GM19023 (cell line): ENCODE measurements around the gene DOK1.
A peak's percentile ranks its signal among the peaks of the same experiment; 100 is the strongest.

Experiments
- ATAC-seq: cut with Tn5 transposase; IDR thresholded peaks from one replicate; pipeline ENCODE4 v1.9.1; 2021; ENCODE audit warnings: mild to moderate bottlenecking, moderate library complexity; ENCODE audit not compliant: unreplicated experiment

Gene DOK1

GRCh38 chr2:74525717-74526648, 28.5 kb upstream of the DOK1 start, which contains the start of gene DQX1:
TSS of gene DQX1 (minus strand) at chr2:74526231. CDS start at chr2:74525729, 502 bp downstream.
- no peak for ATAC-seq

GRCh38 chr2:74526649-74527230, 27.8 kb upstream of the DOK1 start:
- ATAC-seq: no peak

GRCh38 chr2:74527741-74528140, 26.8 kb upstream of the DOK1 start:
- no peak for ATAC-seq

GRCh38 chr2:74528600-74529356, 25.7 kb upstream of the DOK1 start:
- ATAC-seq: peak; percentile 8

GRCh38 chr2:74529357-74530238, 24.9 kb upstream of the DOK1 start, which contains the start of the genes AUP1 and HTRA2:
TSS of gene AUP1 (minus strand) at chr2:74529706. CDS start at chr2:74529629, 77 bp downstream.
TSS of gene HTRA2 (plus strand) at chr2:74529933. CDS start at chr2:74530007, 74 bp downstream.
- peak; percentile 80 for ATAC-seq

GRCh38 chr2:74530239-74531187, 24.0 kb upstream of the DOK1 start:
- ATAC-seq: peak; percentile 34

- no peak for ATAC-seq
These were observed 22.9 kb upstream of the DOK1 start for GRCh38 chr2:74531666-74532065.

GRCh38 chr2:74532222-74532621, 22.3 kb upstream of the DOK1 start:
- no peak for ATAC-seq

- ATAC-seq: no peak
These were observed 21.1 kb upstream of the DOK1 start for GRCh38 chr2:74533464-74533863.

- no peak for ATAC-seq
These were observed 20.1 kb upstream of the DOK1 start for GRCh38 chr2:74534411-74534810.

- ATAC-seq: no peak
These were observed 19.0 kb upstream of the DOK1 start for GRCh38 chr2:74535440-74535965.

- ATAC-seq: no peak
These were observed 18.2 kb upstream of the DOK1 start for GRCh38 chr2:74536166-74536950.

GRCh38 chr2:74537140-74537539, 17.4 kb upstream of the DOK1 start:
- no peak for ATAC-seq

GRCh38 chr2:74538881-74539339, 15.6 kb upstream of the DOK1 start:
- peak; percentile 49 for ATAC-seq

- no peak for ATAC-seq
These were observed 14.2 kb upstream of the DOK1 start for GRCh38 chr2:74540291-74540690.

GRCh38 chr2:74542978-74543377, 11.5 kb upstream of the DOK1 start:
- no peak for ATAC-seq

GRCh38 chr2:74544634-74545033, 9.9 kb upstream of the DOK1 start:
- ATAC-seq: no peak

GRCh38 chr2:74546004-74546403, 8.5 kb upstream of the DOK1 start:
- ATAC-seq: no peak
